ENCODE measurements around the gene UBAC1.
"Not testable (repeated sequence)": the region's sequence is repeated elsewhere in the genome, so short reads cannot be mapped to it uniquely, and the experiment has no call there.

UBAC1 gene

DNA sequence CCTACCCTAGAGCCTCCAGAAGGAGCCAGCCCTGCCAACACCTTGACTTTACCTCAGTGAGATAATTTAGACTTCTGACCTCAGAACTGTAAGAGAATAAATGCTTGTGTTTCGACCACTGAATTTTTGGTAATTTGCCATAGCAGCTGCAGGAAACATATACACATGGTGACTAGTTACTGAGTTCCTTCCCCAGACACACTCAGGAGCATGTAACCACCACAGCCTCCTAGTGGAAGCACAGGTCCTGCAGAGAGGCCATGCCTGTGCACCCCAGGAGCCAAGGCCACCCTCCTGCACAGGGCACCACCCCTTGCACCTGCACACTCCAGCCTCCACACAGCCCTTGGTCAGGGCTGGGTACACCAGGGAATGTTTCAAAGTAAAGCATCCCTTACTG lies 46.3 kb downstream of the UBAC1 start:
- no peak for DNase-seq

DNA sequence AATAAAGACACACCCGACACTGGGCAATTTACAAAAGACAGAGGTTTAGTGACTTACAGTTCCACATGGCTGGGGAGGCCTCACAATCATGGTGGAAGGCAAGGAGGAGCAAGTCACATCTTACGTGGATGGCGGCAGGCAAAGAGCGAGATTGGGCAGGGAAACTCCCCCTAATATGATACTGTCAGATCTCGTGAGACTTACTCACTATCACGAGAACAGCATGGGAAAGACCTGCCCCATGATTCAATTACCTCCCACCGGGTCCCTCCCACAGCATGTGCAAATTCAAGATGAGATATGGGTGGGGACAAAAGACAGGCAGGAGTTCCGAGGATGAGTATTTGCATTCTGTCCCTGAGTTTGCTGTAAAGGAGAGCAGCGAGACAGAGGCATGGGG lies 49.9 kb downstream of the UBAC1 start:
- not testable (repeated sequence) for DNase-seq

DNA sequence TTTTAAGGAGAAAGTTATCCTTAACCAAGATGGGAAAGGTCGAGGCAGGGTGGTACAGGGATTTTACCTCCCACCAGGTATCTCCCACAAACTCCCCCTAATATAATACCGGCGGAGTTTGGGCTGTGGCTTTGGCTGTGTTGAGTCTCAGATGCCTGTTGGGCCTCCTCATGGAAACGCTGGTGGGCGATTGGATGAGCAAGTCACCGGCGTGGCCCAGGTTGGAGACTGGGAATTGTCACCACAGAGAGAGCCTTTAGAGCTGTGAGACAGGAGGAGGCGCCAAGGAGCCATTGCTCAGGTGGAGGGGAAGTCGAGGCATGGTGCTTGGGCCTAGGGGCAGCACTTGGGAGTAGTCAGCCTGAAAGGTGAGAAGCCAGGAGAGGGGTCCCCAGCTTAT lies 50.4 kb downstream of the UBAC1 start:
- DNase-seq, result no peak

- no peak for DNase-seq
Observed at GRCh38 chr9:135910216-135910615, 51.0 kb downstream of the UBAC1 start.

DNA sequence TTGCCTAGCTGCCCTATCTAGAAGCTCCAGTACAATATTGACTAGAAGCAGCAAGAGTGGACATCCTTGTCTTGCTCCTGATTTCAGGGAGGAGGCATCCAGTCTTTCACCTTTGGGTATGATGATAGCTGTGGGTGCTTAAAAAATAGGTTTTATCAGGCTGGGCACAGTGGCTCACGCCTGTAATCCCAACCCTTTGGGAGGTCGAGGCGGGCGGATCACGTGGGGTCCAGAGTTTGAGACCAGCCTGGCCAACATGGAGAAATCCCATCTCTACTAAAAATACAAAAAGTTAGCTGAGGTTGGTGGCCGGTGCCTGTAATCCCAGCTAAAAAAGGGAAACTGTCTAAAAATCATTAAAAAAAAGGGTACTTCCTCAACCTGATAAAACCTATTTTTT lies 51.8 kb downstream of the UBAC1 start:
- no peak for DNase-seq

DNA sequence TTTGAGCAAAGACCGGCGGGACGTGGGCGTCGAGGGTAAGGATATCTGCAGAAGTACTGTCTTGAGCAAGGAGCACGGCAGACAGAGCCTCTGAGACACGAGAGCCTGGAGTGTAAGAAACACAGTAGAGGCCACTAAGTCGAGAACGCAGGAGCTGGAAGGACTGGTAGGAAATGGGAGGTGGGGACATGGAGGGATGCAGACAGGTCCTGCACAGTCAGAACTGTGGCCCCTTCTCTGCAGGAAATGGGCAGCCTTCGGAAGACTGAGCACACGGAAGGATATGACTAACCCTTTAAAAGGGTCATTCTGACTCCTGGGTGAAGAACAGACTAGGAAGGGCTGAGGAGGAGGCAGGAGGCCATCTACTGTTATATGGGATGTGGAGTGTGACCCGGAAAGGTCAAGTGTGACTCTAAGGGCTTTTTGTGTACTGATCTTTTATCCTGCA lies 52.4 kb downstream of the UBAC1 start:
- peak; percentile 7 for DNase-seq

- peak; percentile 18 for DNase-seq
Observed at GRCh38 chr9:135908093-135908753, 53.0 kb downstream of the UBAC1 start.

GRCh38 chr9:135907431-135908092 lies 53.6 kb downstream of the UBAC1 start, which contains the start of gene CAMSAP1:
Gene CAMSAP1, minus strand, starts transcription at chr9:135907546. Its CDS starts 387 bp downstream, at chr9:135907159.
- peak; percentile 84 for DNase-seq

DNA sequence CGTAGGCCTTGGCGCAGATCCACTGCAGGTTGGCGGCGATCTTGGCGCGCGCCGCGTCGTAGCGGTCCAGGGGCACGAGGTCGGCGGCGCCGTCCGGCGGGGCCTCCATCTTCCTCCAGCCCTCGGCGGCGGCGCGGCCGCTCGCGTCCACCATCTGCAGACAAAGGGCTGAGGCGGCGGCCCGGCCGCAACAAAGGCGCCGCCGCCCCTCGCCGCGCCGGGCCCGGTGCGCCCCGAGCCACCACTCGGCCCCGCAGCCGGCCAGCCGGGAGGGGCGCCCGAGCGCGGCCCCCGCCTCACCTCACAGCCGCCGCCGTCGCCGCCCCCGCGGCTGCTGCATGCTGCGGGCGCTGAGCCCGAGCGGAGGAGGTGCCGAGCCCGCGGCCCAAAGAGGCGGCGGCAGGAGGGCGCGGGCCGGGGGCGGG lies 54.2 kb downstream of the UBAC1 start:
- peak; percentile 22 for DNase-seq

DNA sequence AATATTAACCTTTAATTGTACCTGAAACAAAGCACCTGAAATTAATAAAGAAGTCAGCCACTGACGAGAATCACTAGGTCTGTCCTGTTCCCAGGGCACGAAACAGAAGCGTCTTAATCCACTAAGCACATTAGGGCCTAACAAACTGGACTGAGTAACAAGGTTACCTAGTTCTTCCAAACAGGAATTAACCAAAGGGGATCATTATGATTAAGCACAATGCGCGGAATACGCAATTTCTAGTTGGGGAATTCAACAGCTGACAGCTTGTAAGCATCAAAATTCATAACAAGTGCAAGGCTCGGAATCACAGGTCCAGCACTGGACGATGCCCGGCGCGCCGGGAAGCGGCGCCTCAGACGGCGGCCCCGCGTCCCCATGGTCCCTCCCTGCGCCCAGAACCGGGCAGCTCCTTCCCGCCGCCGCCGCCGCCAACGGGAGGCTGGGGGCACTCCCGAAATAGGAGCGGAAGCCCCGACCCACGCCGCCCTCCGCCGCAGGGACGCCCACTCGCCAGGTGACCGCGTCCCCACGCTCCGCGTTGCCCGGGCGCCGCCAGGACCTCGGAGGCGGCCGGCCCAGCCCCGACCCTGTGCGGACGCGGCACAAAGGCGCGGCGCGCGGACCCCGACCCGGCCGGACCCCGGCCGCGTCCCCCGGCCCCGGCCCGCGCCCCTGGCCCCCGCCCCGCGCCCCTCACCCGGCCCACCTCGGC lies 54.7 kb downstream of the UBAC1 start:
- DNase-seq, result peak; percentile 25

DNA sequence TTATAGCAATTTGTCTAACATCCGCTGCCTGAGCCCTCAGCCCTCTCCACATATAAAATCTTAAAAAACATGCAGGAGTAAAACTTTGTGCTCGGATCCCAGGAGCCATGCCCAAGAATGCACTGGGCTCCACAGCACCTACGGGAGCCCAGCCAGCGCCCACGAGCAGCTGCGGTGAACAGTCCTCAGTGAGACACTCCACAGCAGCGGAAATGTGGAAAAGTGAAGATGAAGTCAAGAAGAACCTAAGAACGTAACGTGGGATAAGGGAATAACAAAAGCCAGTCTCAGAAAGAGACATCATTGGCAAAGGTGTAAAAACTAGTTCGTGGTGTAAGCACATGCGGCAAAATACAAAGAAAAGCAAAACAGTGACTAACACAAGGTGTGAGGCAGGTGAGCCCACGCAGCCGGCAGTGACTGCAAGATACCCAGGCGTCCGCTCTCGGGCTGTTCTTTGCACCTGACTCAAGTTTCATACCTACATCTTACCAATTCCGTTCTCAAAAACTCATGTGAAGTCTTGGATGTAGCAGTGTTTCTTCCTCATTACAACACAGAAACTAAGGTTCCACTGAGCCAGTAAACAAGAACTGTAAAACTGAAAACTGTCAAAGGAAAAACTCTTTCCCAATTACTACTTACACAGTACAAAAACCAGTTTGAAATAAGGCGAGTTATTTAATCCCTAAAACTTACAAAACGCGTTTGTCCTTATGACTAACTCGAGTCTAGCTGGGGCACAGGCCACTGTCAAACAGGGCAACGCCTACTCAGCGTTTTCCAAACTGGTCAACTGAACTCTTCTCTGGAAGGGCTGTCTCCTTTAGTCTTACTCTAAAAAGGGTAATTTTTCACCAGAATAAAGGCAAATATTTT lies 55.6 kb downstream of the UBAC1 start:
- no peak for DNase-seq

DNA sequence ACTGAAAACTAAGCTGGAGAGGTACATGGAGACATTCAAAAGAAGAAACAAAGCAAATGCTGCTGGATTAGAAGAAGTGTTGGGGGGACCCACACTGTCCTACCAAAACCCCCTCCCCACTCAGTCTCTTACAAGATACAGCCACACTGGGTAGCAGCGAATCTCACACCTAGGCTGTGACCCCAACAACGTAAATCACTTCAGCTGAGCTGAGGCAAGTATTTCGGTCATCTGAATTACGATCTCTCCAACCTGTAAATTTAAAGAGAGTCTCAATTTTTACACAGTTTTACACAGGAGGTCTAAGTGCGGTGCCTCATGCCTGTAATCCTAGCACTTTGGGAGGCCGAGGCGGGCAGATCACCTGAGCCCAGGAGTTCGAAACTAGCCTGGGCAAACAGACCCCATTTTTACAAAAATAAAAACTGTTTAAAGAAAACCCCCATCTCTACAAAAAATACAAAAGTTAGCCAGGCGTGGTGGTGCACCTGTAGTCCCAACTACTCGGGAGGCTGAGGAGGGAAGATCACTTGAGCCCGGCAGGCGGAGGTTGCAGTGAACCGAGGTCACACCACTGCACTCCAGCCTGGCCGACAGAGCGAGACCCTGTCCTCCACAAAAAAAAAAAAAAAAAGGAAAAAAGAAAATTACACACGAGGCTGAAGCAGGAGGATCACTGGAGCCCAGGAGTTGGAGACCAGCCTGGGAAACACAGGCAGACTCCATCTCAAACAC lies 57.2 kb downstream of the UBAC1 start:
- no peak for DNase-seq

- DNase-seq, result no peak
Observed at GRCh38 chr9:135903358-135903656, 57.9 kb downstream of the UBAC1 start.

DNA sequence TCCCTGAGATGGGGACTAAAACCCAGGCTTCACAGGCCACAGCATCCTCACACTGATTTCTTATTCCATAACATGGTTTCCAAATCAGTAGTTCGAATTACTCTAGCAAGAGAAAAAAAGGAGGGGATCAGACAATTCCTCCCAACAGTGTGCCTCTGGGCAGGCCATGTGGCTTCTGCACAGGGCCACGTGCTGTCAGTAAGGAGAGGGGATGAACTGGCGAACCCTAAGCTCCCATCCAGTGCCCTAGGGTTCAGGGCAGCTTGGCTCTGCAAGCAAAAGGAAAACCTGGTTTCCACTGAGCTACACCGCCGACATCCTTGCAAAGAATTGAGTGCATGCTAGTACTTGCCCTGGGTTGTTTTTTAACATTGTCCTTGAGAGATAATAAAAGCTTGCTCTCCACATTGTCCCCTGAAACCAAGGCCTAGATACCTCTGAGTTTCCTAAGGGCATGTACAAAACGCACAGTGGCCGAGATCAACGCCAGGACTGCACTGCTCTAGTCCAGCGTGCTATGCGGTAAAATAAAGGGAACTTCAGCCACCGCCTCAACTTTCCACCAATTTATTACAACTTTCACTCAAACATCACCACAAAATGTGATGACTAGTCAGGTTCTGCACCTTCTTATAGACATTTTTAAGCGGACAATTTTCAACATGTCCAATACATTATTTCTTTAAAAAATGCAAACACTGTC lies 58.4 kb downstream of the UBAC1 start:
- DNase-seq, result no peak

- DNase-seq, result no peak
Observed at GRCh38 chr9:135901826-135902225, 59.3 kb downstream of the UBAC1 start.

DNA sequence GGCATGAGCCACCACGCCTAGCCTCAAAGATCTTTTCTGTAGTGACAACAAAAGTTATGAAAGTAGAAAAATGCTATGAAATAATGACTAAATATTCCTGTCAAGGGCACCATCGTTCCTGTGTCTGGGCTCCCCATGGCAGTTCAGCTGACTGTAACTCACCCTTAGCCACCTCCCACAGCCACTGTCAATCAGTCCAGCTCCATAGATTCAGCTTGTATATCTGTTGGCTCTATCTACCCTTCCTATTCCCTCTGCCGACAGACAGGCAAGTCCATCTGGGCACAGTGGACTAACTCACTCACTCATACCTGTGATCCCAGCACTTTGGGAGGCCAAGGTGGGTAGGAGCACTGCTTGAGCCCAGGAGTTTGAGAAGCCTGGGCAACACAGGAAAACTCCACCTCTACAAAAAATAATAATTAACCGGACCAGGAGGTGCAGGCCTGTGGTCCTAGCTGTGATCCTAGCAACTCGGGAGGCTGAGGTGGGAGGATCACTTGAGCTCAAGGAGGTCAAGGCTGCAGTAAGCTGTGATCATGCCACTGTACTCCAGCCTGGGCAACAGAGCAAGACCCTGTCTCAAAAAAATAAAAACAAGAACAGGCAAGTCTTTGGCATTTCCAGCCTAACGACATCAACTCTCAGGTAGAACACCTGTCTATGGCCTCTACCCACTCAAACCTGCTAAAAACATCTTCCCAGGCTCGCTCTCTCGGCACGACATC lies 60.0 kb downstream of the UBAC1 start:
- DNase-seq, result no peak

- DNase-seq, result no peak
Observed at GRCh38 chr9:135898634-135899407, 62.4 kb downstream of the UBAC1 start.

- DNase-seq, result no peak
Observed at GRCh38 chr9:135896626-135897025, 64.5 kb downstream of the UBAC1 start.

DNA sequence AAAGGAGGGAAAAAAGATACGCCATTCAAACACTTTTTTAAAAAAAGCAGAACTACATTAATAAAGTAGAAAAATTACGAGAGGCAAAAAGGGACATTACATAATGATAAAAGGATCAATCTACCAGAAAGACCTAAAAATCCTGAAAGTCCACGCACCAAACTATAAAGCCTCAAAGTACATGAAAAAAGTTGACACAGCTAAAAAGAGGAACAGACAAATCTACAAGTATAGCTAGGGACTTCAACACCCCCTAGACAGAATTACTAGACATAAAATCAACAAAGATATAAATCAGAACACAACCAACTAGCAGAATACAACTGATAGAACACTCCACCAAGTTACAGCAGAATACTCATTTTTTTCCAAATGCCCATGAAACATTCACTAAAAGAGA lies 65.0 kb downstream of the UBAC1 start:
- DNase-seq, result no peak

- no peak for DNase-seq
Observed at GRCh38 chr9:135895202-135895848, 65.8 kb downstream of the UBAC1 start.
